HG02973 (cell line): Measurements from ENCODE around the gene BMPR1B.
A peak's percentile ranks its signal among the peaks of the same experiment; 100 is the strongest.
"Not testable (repeated sequence)": the region's sequence is repeated elsewhere in the genome, so short reads cannot be mapped to it uniquely, and the experiment has no call there.

ENCODE experiments used
- ATAC-seq: cut with Tn5 transposase; IDR thresholded peaks from one replicate; pipeline ENCODE4 v1.9.1; 2021; ENCODE audit warnings: moderate library complexity; ENCODE audit not compliant: unreplicated experiment

BMPR1B gene

GRCh38 chr4:95122001-95122400, 364.2 kb downstream of the BMPR1B start:
- ATAC-seq = no peak

GRCh38 chr4:95124906-95125504, 367.2 kb downstream of the BMPR1B start:
- ATAC-seq = no peak

- no peak for ATAC-seq
These were observed 371.3 kb downstream of the BMPR1B start for GRCh38 chr4:95129031-95129430.

- ATAC-seq = no peak
These were observed 372.1 kb downstream of the BMPR1B start for GRCh38 chr4:95129821-95130311.

- ATAC-seq = not testable (repeated sequence)
These were observed 376.3 kb downstream of the BMPR1B start for GRCh38 chr4:95134016-95134415.

GRCh38 chr4:95139424-95139823, 381.7 kb downstream of the BMPR1B start:
- ATAC-seq = not testable (repeated sequence)

- ATAC-seq = no peak
These were observed 383.6 kb downstream of the BMPR1B start for GRCh38 chr4:95141361-95141760.

- ATAC-seq = no peak
These were observed 385.2 kb downstream of the BMPR1B start for GRCh38 chr4:95142932-95143331.

GRCh38 chr4:95151255-95151654, 393.5 kb downstream of the BMPR1B start:
- no peak for ATAC-seq

GRCh38 chr4:95153182-95153581, 395.4 kb downstream of the BMPR1B start:
- no peak for ATAC-seq

- peak; percentile 53 for ATAC-seq
These were observed 398.1 kb downstream of the BMPR1B start for GRCh38 chr4:95155759-95156451.

GRCh38 chr4:95156452-95156765, 398.7 kb downstream of the BMPR1B start:
- ATAC-seq = no peak

GRCh38 chr4:95157596-95157995, 399.8 kb downstream of the BMPR1B start:
- no peak for ATAC-seq

GRCh38 chr4:95158045-95158444, 400.3 kb downstream of the BMPR1B start:
- ATAC-seq = no peak

- ATAC-seq = no peak
These were observed 400.9 kb downstream of the BMPR1B start for GRCh38 chr4:95158626-95159025.

- no peak for ATAC-seq
These were observed 401.6 kb downstream of the BMPR1B start for GRCh38 chr4:95159384-95159783.

- no peak for ATAC-seq
These were observed 404.2 kb downstream of the BMPR1B start for GRCh38 chr4:95161781-95162469.

- no peak for ATAC-seq
These were observed 405.1 kb downstream of the BMPR1B start for GRCh38 chr4:95162867-95163266.

GRCh38 chr4:95165926-95166524, 408.3 kb downstream of the BMPR1B start:
- peak; percentile 82 for ATAC-seq

- no peak for ATAC-seq
These were observed 410.1 kb downstream of the BMPR1B start for GRCh38 chr4:95167805-95168204.

- ATAC-seq = no peak
These were observed 412.4 kb downstream of the BMPR1B start for GRCh38 chr4:95170176-95170575.

- not testable (repeated sequence) for ATAC-seq
These were observed 413.6 kb downstream of the BMPR1B start for GRCh38 chr4:95171377-95171776.
